MM.1S (cell line): Measurements from ENCODE around the gene CARD11.

Experiments used
- CTCF ChIP-seq: fragments of 300-600 bp; sonication (generic); IDR thresholded peaks from 2 replicates; pipeline ENCODE4 v1.5.1; 2016; ENCODE audit warnings: antibody characterized with exemption, low read length, mixed read lengths
- EZH2phosphoT487 ChIP-seq: fragments of 300-600 bp; sonication (generic); IDR thresholded peaks from 2 replicates; pipeline ENCODE4 v1.6.1; 2018; ENCODE audit warnings: antibody characterized with exemption, low read length

GRCh38 chr7:3067606-3068380 is 24.1 kb upstream of the CARD11 start:
- TF ChIP-seq CTCF (no peak), EZH2phosphoT487 (no peak)
